Osteocyte (in vitro differentiated cells): ENCODE data around the gene RNF14. TPM values are rescaled to one million over a fixed set of nuclear protein-coding genes. Genes with fewer than 3 reads are reported as not detected.

Experiments
- DNase-seq: peaks from one replicate; pipeline ENCODE4 v3.0.0; 2021; ENCODE audit warnings: mixed read lengths; ENCODE audit not compliant: unreplicated experiment; ENCODE audit errors: extremely low spot score
- H3K27ac Mint-ChIP-seq: one replicate; pipeline ENCODE4 v1.8.0; 2021; ENCODE audit warnings: mild to moderate bottlenecking, mixed read lengths; ENCODE audit not compliant: unreplicated experiment
- H3K27me3 Mint-ChIP-seq: one replicate; pipeline ENCODE4 v1.8.0; 2021; ENCODE audit warnings: mixed read lengths; ENCODE audit not compliant: unreplicated experiment
- H3K36me3 Mint-ChIP-seq: one replicate; pipeline ENCODE4 v1.8.0; 2021; ENCODE audit warnings: mixed read lengths; ENCODE audit not compliant: unreplicated experiment
- H3K4me1 Mint-ChIP-seq: one replicate; pipeline ENCODE4 v1.8.0; 2021; ENCODE audit warnings: mixed read lengths; ENCODE audit not compliant: unreplicated experiment
- H3K4me3 Mint-ChIP-seq: one replicate; pipeline ENCODE4 v1.8.0; 2021; ENCODE audit warnings: mild to moderate bottlenecking, moderate library complexity, mixed read lengths; ENCODE audit not compliant: unreplicated experiment
- H3K9me3 Mint-ChIP-seq: one replicate; pipeline ENCODE4 v1.8.0; 2021; ENCODE audit warnings: mixed read lengths; ENCODE audit not compliant: unreplicated experiment
- CTCF ChIP-seq: fragments of 200-600 bp; sonication (generic); IDR thresholded peaks from 2 replicates; pipeline ENCODE4 v1.5.0; 2021; ENCODE audit warnings: antibody characterized with exemption, mild to moderate bottlenecking, moderate library complexity
- total RNA-seq: library from RNA; stranded (reverse); gene quantifications from 2 replicates; pipeline ENCODE4 v1.2.1, GENCODE V29; 2021

The RNF14 gene
- total RNA-seq, 1 donor from 2014 or later, result 66.8 TPM

GRCh38 chr5:141969783-141970771 lies 1.2 kb downstream of the RNF14 start:
- TF ChIP-seq CTCF, result no peak
- peak overlapping the region; percentile 98 for H3K27ac Mint-ChIP-seq
- no peaks in the 10 kb centered on the region for H3K27me3 Mint-ChIP-seq
- H3K4me3 Mint-ChIP-seq, result peak overlapping the region; percentile 94
- peaks cover 18% of the 10 kb centered on the region for H3K36me3 Mint-ChIP-seq
- no peaks in the 10 kb centered on the region for H3K9me3 Mint-ChIP-seq
- DNase-seq, result no peak
- H3K4me1 Mint-ChIP-seq, result peaks cover 32% of the 10 kb centered on the region

- peak overlapping the region; percentile 18 for H3K27ac Mint-ChIP-seq
- TF ChIP-seq CTCF, result no peak
- peaks cover 35% of the 10 kb centered on the region for H3K36me3 Mint-ChIP-seq
- DNase-seq, result no peak
- no peaks in the 10 kb centered on the region for H3K27me3 Mint-ChIP-seq
- H3K4me1 Mint-ChIP-seq, result peaks cover 30% of the 10 kb centered on the region
- no peak overlapping the region for H3K4me3 Mint-ChIP-seq
- no peaks in the 10 kb centered on the region for H3K9me3 Mint-ChIP-seq
Observed at GRCh38 chr5:141973871-141974595, 5.1 kb downstream of the RNF14 start.

GRCh38 chr5:141976176-141976575 lies 7.3 kb downstream of the RNF14 start:
- DNase-seq, result no peak
- Mint-ChIP-seq H3K9me3 (no peaks in the 10 kb centered on the region), H3K4me1 (peaks cover 13% of the 10 kb centered on the region), H3K27me3 (no peaks in the 10 kb centered on the region), H3K36me3 (peaks cover 48% of the 10 kb centered on the region), H3K27ac (no peak overlapping the region), H3K4me3 (no peak overlapping the region)
- no peak for TF ChIP-seq CTCF

GRCh38 chr5:141978389-141978788 lies 9.5 kb downstream of the RNF14 start:
- no peak for TF ChIP-seq CTCF
- Mint-ChIP-seq H3K4me1 (peaks cover 9% of the 10 kb centered on the region), H3K27me3 (no peaks in the 10 kb centered on the region), H3K36me3 (peaks cover 58% of the 10 kb centered on the region), H3K27ac (no peak overlapping the region), H3K9me3 (no peaks in the 10 kb centered on the region), H3K4me3 (no peak overlapping the region)
- DNase-seq, result no peak

- no peak overlapping the region for H3K27ac Mint-ChIP-seq
- H3K4me1 Mint-ChIP-seq, result no peaks in the 10 kb centered on the region
- DNase-seq, result no peak
- peaks cover 59% of the 10 kb centered on the region for H3K36me3 Mint-ChIP-seq
- no peaks in the 10 kb centered on the region for H3K9me3 Mint-ChIP-seq
- no peak for TF ChIP-seq CTCF
- no peaks in the 10 kb centered on the region for H3K27me3 Mint-ChIP-seq
- no peak overlapping the region for H3K4me3 Mint-ChIP-seq
Observed at GRCh38 chr5:141982626-141983025, 13.7 kb downstream of the RNF14 start.
